22Rv1 (cell line): ENCODE measurements around the gene CROT.

ENCODE experiments used
- H3K27ac ChIP-seq: fragments of 450-650 bp; 2 replicates; pipeline ENCODE4 v1.5.1; 2017
- ZFX ChIP-seq: fragments of 450-650 bp; IDR thresholded peaks from 2 replicates; pipeline ENCODE4 v1.6.1; 2017; ENCODE audit warnings: antibody characterized with exemption, borderline replicate concordance
- TF ChIP-seq, protein P1 (sequence below): fragments of 450-650 bp; IDR thresholded peaks from 2 replicates; pipeline ENCODE4 v1.5.1; 2017; ENCODE audit warnings: mild to moderate bottlenecking

Gene CROT, protein sequence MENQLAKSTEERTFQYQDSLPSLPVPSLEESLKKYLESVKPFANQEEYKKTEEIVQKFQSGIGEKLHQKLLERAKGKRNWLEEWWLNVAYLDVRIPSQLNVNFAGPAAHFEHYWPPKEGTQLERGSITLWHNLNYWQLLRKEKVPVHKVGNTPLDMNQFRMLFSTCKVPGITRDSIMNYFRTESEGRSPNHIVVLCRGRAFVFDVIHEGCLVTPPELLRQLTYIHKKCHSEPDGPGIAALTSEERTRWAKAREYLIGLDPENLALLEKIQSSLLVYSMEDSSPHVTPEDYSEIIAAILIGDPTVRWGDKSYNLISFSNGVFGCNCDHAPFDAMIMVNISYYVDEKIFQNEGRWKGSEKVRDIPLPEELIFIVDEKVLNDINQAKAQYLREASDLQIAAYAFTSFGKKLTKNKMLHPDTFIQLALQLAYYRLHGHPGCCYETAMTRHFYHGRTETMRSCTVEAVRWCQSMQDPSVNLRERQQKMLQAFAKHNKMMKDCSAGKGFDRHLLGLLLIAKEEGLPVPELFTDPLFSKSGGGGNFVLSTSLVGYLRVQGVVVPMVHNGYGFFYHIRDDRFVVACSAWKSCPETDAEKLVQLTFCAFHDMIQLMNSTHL

DNA sequence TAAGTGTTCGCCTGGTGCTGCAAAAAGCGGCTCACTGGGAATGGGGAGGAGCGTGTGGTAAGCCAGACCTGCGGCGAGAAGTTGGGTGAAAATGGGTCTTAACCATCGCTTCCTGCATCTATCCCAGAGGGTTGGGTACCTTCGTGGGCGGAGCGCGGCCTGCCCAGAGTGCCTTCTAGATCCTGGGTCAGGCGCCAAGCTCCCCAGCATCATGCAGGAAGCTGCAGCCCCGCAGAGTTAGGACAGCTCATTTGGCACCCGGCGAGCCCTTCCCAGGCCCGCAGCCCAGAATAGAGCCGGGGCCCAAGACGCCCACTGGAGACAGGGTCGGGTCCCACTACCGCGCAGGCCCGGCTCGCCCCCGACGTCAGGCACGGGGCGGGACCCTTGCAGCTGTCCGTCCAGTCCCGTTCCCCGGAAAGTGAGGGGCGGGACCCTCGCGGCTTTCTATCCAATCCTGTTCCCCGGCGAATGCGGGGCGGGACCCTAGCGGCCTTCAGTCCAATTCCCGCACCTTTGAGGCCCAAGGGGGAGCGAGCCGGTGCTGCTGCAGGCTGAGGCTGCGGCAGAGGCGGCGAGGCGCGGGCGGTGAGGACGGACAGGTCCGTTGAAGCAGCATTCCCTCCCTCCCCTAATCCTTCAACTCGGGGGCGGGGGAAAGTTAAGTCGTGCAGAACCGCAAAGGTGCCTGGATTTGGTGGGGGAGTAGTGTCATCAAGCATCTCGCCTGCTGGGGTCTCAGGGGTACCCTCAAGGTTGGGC, at the start of gene CROT:
TSS of gene CROT (plus strand) at position 499 of the 762 bp plus-strand sequence. CDS start 3,405 bp downstream, outside the sequence.
- H3K27ac ChIP-seq, result peak within 1 kb of the TSS; percentile 96
- TF ChIP-seq ZFX, result no peak
- TF ChIP-seq, protein P1, sequence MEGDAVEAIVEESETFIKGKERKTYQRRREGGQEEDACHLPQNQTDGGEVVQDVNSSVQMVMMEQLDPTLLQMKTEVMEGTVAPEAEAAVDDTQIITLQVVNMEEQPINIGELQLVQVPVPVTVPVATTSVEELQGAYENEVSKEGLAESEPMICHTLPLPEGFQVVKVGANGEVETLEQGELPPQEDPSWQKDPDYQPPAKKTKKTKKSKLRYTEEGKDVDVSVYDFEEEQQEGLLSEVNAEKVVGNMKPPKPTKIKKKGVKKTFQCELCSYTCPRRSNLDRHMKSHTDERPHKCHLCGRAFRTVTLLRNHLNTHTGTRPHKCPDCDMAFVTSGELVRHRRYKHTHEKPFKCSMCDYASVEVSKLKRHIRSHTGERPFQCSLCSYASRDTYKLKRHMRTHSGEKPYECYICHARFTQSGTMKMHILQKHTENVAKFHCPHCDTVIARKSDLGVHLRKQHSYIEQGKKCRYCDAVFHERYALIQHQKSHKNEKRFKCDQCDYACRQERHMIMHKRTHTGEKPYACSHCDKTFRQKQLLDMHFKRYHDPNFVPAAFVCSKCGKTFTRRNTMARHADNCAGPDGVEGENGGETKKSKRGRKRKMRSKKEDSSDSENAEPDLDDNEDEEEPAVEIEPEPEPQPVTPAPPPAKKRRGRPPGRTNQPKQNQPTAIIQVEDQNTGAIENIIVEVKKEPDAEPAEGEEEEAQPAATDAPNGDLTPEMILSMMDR, result no peak

DNA sequence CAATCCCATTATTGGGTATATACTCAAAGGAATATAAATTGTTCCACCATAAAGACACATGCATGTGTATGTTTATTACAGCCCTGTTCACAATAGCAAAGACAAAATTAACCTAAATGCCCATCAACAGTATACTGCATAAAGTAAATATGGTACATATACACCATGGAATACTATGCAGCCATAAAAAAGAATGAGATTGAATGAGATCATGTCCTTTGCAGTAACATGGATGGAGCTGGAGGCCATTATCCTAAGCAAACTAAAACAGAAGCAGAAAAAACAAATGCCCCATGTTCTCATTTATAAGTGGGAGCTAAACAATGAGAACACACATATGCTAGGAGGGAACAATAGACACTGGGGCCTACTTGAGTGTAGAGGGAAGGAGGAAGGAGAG, 44.7 kb upstream of the CROT start:
- TF ChIP-seq, protein P1, result no peak
- TF ChIP-seq ZFX, result no peak
- no peak overlapping the region for H3K27ac ChIP-seq

DNA sequence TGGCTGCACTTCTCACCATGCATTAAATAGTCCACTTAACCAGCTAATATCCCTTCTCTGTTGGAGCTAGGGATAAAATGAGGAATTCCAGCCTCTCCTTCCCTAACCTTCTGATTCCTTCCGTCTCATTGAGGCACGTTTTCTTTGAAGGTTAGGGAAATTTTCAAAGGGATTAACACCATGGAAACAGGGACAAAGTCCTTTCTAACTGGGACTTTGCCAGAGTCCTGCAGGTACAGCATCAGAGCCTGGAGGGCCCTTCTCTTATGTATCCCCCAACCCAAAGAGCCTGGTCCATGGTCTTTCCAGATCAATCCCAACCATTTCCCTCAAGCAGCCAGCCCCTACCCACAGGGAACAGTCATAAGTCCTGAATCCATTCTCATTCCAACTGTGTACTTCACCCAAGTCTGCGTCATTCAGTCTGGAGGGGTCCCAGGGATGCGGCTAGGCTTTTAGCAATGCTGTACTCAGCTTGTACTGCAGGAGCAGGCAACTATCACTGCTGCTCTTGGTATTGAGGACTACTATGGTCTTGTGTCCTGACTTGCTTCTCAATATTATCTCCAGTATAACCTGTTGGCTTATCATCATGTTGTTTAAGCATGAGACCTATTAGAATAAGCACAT, 34.6 kb upstream of the CROT start:
- TF ChIP-seq ZFX, result no peak
- TF ChIP-seq, protein P1, result no peak
- H3K27ac ChIP-seq, result peak overlapping the region; percentile 35; the same call in 1 of the 2 replicates

DNA sequence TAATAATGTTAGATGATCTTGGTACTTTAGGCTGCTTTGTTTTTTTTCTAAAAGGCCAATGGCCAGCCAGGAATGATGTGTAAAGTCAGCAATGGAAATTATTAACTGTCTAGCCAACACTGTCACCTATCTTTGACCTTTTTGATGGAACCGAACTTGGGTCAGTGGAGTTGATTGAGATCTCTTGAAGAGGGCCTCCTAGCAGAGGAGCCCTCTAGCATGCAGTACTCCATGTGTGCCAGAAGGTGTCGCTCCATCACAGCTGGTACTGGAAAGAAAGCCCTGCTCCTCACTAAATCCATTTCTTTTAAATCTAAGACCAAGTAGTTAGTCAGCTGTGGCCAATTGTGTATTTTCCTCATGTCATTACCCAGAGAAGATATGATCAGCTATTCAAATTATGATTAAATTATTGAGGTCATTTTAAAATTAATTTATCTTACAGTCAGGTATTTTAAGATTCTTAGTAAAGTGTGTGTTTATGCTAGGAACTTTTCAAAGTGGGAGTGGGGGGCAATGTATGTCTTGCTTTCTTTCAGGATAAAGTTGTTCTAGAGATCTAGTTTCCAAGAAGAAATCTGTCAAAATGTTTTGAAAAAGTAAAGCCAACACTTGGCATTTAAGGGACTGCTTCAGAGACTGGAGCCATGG, 33.1 kb upstream of the CROT start:
- no peak overlapping the region for H3K27ac ChIP-seq
- no peak for TF ChIP-seq ZFX
- TF ChIP-seq, protein P1, result peak; percentile 99

DNA sequence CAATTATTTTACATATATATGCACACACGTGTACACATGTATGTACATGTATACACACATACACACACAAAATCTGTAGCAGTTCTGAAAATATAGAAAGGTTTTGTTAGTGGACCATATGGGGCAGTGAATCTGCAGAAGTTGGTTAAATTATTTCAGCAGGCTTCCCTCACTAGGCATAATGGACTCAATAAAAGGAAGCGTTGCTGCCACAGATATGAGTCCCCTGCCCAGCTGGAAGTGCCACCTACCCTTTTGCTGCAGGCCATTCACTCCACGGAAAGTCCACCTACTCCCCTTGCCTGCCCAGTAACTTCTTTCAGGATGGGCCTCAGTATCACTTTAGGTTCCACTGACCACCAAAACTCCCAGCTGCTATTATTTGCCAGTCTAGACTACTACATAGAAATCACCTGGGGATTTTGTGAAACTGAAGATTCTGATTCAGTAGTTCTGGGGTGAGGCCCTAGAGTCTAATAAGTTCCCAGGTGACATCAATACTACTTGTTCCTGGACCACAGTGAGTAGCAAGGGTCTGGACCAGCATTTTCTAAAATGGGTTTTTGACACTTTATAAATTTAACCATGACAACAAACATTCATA, 29.3 kb upstream of the CROT start:
- H3K27ac ChIP-seq, result peak overlapping the region; percentile 92
- TF ChIP-seq ZFX, result no peak
- TF ChIP-seq, protein P1, result no peak

DNA sequence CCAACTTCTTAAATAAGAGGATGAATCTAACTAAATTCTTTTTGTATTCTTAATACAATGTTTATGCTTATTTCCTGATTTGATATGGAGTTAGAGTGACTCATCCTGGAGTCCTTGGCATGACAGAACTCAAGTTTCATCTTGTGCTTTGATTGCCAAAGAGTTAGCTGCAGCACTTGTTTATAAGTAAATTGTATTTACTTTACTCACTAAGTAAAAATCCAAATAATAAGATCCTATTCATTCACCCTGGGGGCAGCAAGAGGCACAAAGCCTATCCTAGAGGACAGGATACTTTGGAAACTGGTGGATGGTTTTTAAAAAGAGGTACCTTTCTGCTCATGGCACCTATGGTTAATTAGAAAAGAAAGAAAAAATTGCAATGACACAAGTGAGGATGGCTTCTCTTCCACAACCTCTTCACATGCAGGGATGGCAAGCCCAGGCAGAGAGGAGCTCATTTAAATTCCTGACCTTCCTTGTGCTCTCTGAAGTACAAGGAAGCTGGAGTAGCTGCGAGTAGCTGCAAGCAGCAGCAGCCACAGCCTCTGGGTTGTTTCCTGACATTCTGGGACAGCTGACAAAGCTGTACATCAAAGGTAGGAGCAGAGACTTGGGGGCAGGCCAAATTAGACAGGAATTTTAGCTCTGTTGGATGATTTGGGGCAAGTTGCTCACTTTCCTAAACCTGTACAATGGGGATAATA, 28.5 kb upstream of the CROT start:
- no peak for TF ChIP-seq ZFX
- TF ChIP-seq, protein P1, result no peak

More for the DNA sequence above, 28.5 kb upstream of the CROT start:
- H3K27ac ChIP-seq, result peak overlapping the region; percentile 92
